Stromal cell of bone marrow (primary cell): ENCODE data around the gene EEF1G.
"Not testable (repeated sequence)": the region's sequence is repeated elsewhere in the genome, so short reads cannot be mapped to it uniquely, and the experiment has no call there.

Source experiments
- DNase-seq: peaks from one replicate; pipeline ENCODE4 v3.0.0-alpha.2; 2012; ENCODE audit warnings: low read depth

The EEF1G gene

DNA sequence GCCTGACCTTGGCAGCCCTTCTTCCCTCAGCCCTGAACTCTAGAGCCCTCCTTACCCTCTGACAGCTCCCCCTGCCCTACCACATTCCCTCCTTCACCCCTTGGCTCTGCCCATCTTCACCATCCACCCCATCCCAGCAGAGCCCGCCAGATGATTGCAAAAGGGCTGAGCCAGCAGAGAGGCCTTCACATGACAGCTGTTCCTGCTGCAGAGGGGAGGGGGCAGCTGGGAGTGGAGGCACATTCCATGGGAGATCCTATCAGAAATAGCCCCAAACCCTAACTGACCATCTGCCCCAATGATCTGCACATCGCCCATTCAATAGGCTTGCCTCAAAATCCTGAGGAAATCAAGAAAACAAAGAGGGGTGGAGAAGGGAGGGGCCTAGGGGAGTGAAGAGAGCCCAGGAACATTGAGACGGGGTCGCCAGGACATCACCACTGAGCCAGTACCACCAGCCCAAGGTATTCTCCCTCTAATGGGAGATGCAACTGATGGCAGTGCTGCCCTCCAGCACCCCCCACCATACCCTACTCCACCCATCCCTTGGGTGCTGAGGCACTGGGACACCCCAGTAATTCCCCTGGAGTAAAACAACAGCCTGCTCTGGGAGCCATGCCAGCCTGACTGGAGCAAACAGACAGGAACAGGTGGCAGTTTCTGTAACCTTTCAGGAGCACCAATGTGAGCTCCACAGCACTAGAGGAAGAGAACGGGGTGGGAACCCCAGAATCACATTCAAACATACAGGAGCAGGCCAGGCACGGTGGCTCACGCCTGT, 19.1 kb downstream of the EEF1G start:
- no peak for DNase-seq

DNA sequence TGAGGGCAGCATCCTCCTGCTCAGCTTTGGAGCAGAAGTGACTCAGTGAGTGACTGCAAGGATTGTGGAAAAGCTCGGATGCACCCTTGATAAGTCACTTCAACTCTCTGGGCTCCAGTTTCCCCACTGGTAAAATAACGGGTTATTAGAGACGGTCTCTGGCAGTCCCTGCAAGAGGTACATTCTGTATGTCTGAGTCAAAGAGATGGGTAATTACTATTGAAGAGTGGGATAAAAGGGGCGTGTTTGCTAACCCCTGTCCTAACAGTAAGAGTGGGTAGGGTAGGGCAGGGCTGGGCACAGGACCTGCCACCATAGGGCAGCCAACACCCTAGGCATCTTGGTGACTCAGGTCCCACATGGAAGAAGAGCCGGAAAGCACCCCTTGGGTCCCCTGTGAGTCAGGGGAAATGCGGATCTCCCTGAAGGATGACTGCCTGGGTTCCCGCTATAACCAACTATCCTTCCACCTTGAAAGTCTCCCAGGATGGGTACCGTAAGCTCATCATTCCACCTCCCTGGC, 19.8 kb downstream of the EEF1G start:
- DNase-seq, result peak; percentile 83

DNA sequence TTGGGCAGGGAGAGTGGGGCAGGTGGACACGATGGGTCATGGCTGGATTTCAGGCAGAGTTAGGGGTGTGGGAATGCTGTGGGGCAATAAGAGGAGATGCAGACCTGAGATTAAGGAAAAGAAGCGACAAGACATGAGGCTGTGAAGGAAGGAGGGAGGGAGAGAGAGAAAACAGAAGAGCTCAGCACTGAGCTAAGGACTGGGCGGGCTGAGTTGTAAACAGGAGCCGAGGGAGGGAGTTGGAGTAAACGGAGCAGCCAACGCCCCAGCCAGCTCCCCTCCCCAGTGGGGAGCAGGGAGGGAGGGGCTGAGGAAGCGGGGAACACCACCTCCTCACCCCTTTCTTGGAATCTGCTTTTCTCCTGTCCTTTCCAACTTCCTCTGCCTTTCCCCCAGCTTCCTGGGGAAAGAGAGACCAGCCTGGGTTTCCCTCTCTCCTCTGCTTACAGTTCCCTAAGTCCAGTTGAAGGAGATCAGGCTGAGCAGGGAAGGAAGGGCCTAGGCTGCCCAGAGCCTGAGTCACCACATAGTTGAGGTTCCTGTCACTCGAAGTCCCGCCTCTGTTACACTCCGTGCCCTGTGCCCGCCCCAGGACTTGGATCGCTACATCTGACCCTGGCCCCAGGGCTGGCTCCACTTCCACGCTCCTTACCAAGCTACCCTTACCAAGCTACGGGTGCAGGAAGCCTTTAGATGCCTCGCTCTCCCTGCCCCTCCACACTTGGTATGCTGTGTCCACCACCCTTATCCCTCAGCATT, 20.4 kb downstream of the EEF1G start:
- DNase-seq, result peak; percentile 94

DNA sequence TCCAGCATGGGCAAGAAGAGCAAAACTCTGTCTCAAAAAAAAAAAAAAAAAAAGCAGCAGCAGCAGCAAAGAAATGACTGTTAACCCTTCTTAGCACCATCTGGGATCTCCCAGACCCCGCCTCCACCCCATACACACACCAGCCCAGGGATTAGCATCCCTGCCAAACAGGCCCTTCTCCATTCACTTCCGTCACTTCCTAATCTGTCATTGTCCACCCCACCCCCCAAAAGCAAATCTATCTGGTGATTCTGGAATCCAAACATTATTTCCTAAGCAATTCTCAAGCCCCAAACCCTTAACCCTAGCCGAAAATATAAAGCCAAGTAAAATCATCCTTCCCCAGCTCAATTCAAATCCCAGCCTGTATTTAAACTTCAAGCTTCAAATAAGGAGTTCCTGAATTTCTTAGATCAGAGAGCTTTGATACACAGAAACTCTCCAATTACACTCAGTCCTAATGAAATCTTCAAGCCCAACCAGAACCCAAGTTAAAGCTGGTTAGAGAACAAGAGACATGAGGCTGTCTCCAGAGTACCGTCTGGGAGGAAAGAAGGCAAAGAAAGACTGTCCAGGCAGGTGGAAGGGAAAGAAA, 21.1 kb downstream of the EEF1G start:
- no peak for DNase-seq

DNA sequence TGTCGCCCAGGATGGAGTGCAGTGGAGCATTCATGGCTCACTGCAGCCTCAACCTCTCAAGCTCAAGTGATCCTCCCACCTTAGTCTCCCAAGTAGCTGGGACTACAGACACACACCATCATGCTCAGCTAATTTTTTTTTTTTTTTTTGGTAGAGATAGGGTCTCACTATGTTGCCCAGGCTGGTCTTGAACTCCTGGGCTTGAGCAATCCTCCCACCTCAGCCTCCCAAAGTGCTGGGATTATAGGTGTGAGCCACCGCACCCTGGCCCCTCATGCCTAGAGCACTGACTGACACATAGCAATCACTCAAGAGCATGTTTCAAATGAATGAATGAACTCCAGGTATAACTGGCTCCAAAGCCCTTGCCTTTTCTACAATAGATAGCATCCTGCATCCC, 23.2 kb downstream of the EEF1G start:
- DNase-seq, result not testable (repeated sequence)

DNA sequence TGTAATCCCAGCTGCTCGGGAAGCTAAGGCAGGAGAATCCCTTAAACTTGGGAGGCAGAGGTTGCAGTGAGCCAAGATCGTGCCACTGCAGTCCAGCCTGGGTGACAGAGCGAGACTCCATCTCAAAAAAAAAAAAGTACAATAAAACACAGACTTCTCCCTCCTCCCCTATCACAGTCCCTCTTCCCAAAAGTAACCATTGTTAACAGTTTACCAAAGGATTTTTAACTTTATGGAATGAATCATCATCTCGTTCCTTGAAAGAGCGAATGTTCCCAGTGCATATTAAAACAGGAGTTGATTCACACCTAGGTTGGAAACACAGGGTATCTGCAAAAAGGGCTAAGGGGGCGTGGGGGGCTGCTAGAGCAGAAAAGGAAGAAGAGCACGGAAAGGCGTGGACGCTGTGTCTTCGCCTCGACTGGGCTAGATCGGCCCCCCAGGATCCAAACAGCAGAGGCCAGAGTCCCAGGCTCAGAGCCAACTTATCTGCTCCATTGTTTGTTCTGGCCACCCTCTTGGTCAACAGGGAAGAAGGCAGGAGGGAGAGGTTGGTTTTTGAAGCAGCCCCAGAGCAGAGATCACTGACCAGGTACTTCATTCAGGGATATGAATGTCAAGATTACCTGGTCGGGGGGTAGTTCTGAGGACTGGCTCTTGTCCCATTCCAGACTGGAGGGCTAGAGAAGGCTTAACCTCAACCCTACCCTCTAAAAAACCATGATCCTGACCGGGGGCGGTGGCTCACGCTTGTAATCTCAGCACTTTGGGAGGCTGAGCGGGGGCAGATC, 25.0 kb downstream of the EEF1G start:
- DNase-seq, result no peak

DNA sequence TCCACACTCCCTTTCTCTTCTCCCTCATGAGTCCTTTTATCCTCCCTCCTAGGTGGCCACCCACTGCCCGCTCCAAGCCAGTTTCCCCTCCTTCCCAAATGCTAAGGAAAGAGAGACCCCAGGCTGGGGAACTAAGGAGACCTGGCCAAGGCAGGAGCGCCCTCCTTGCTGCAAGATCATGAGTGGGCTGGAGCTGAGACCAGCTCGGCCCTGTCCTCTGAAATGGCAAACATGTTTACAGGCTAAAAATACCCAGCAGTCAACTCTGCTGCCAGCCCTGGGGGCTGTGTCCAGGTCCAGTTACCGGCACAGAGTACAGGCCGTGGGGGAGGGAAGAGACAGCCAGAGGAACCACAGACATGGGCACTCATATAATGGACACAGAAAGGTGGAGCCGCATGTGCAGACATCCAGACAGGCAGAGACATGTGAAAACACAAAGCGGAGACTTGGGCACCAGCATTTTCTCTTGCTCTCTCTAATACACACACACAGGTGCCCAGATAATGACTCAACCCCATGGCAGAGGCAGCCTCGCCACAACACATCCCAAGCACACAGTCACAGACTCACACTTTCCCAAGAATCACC, 25.9 kb downstream of the EEF1G start:
- no peak for DNase-seq

DNA sequence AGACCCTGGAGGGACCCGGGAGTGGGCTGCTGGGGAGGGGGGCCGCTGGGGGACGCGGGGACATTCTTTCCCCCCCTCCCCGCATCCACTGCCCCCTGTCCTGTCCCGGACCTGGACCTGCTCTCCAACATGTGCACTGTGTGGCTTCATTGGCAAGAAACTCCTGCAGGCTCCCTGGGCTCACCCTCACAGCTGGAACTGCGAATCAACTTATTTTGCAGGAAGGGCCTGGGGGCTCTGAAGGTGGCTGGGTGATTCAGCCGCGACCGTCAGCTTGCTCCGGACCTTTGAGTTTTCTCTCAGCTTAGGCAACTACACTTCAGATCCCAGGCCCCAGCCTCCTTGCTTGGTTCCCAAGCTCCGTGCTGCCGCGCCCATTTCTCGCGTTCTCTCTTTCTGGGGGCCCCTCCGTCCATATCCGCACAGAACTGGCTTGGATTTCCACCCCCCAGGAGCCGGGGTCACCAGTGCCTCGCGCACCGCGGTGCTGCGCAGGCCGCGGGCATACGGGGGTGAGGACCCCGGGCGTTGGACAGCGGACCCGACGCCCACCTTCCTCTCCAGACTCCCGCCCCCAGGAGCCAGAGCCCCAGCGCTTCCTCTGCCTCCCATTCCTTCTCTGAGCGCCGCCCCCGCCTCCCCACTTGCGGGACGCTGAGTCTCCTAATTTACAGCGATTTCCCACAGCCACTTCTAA, 26.6 kb downstream of the EEF1G start:
- DNase-seq, result no peak

DNA sequence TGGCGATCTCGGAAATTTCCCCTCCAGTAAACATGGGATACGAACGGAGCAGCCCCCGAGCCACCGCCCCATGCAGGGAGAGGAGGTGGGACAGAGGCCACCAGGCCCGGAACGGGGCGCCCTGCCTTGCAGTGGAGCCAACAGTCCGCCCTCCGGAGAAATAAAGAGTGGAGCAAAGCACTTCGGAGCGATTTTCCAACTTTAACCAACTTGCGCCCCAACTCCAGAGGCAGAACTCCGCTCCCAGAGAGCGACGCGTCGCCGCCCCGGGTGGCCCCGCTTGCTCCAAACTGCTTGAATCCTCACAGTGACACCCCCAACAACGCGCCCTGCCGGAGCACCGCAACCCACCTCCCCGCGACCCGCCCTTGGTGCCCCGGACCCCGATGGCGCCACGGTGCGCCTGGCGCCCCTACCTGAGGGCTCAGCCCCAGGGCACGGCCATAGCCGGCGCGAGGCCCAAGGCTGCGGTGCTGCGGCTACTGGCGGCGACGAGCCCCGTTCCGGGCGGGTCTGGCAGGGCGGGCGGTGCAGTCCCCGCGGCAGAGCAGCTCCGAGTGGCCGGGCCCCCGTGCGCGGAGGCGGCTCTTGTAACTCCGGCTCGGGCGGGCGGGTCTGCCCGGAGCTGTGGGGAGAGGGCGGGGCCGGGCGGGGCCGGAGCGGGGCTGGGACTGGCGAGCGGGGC, 27.3 kb downstream of the EEF1G start, which contains the start of gene AHNAK:
TSS of gene AHNAK (minus strand) at position 563 of the 685 bp plus-strand sequence. CDS start 10,708 bp downstream, outside the sequence.
- no peak for DNase-seq

DNA sequence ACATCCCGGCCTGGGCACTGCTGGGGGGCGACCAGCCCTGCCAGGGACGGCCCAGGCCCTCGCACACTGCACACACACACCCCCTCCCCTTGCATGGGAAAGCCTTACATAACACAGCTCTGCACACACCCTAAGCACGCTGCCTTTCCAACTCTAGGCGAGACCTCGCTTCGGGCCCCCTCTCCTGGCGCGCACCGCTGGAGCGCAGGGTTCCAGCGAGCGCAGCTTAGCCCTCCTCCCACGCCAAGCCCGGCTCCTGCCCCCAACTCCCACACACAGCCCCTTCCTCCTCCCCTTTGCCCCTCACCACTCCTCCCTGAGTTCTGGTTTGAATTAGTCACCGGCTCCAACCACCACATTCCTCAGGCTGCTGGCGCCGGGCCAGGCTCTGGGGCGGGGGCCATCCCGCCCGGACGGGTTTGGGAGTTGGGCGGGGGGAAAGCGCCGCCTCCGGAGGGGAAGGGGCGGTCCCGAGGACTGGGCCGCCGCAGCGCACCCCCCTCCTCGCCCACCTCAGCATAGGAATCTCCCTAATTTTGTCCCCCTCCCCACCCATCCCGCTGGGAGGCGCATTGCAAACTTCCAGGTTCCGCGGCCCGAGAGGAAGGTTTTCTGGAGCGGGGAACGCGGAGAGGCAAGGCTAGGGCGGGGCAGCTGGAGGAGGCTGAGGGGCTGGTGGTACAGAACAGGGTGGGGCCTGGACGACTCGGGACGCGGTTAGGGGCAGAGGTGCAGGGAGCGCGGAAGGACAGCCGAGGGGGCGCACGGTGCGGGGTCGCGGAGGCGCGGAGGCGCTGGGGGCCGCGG, 28.1 kb downstream of the EEF1G start:
- peak; percentile 85 for DNase-seq

DNA sequence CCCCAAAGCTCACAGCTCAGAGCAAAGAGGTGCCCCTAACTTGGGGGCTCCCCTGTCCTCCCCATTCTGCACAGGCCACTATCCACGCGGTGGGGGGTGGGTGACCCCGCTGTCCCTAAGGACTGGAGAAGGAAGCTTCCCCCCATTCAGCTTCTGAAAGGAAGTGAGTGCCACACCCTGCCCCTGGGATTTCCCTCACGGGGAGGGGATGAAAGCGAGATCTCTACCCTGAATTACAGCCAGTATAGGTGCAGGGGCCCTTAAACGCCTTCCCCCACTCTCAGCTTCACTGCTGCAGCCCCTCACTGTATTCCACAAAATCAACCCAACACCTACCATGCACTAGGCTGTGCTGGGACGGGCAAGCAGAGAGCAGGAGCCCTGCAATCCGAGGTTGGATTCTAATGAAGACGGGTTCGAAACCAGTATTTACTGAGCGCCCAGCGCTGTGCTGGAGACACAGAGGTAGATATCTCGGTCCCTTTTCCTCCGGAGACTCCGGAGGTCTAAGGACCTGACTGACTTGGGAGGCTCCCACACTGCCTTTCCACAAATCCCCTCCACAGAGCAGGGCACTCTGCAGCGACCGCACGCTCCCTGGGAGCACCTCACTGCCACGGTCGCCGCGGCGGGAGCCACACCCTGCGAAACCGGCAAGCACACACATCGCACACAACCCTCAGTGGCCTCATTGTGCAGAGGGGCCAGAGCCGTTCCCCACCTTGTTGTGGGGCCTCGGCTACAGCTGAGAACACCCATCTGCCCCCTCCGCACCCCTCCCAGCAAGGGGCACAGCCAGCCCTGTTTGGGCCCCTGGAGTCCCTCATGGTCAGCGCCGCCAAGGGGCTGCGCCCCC, 28.9 kb downstream of the EEF1G start:
- no peak for DNase-seq

DNA sequence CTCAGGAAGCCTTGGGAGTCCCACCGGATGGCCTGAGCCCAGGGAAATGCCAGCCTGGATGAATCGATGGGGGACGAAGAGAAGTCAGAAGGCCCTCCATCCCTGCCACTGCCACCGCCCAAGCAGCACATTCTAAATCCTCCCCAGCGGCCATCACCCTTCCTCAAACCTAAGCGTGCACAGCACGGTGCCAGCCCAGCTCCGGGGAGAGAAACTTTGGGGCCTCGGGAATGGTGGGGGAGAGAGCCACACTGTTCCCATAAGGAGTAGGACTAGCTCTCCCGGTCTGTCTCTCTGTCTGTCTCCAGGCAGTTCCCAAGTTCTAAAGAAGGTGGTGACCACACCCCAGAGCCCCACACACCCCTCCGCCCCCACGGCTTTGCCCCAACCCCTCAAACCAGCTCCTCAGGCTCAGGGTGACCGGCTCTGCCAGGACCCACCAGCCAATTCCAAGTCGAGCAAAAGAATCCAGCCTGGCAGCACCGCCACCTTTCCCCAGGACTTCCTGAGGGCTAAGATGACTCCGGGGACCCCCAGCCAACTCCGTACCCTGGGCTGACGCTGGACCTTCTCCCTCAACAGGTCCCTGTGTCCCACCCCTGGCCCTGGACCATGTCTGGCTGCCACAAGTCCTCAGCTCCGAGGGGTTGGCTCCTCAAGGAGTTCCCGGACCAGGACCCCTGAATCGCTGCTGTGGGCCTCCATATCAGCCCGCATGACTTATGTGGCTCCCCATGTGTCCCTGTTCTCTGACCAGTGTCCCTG, 29.8 kb downstream of the EEF1G start:
- DNase-seq, result no peak

DNA sequence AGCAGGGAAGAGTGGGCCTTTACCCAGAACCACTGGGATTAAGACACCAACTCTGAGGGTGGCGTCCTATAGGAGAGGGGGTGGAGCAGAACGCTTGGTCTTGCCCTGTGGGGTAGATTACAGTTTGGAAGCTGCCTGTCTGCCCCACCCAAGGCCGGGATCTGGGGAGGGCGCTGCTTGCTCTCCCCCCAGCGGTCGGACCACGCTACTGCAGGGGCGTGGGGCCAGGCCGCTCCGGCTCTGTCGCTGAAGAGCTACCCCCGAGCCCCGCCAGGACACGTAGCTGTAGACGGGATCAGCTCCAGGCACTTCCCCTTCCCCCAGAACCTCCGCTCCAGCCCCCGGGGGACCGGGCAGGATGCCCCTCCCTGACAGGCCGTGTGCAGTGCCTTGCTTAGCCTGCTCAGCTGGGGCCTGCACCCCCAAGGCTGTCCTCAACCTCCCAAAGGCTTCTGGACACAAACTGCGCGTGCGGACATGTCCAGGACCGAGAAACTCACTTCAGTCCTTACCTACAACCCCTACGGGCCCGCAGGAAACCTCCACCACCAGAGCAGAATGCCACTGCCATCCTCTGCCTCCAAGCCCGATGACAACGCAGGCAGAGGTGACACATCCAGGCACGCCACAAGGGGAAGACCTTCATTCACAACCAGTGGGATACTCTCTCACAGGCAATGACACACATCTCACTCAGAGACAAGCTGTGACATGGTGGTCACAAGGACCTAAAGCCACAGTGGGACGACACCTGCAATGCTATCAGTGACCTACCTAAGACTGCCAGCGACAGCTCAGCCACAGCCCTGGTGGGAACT, 30.7 kb downstream of the EEF1G start:
- peak; percentile 68 for DNase-seq

DNA sequence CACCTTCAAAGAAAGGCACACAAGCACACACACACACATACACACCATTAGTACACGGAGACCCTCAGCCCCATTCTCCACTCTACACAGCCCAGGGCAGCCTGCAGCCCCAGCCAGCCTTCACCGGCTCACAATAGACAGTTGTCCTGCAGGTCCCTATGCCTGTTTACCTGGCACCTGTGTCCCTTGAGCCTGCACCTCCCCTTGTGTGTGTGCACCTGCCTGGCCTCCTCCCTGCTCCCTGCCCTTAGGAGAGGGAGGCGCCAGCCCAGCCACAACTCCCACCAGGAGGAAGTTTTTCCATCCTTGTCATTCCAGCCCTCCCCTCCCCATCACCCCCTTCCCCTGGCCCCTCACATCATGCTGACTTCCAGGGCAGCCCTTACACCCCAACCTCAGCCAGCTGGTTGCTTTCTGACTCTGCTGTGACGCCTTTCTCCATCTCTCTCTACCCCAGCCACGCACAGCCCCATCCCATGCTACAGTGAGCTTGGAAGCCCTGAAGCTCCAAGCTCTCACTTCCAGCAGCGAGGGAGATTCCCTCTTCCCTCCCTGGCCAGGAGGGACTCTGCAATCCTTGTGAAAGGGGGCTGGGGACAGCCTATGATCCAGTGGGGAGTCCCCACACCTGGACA, 31.5 kb downstream of the EEF1G start:
- DNase-seq, result no peak

DNA sequence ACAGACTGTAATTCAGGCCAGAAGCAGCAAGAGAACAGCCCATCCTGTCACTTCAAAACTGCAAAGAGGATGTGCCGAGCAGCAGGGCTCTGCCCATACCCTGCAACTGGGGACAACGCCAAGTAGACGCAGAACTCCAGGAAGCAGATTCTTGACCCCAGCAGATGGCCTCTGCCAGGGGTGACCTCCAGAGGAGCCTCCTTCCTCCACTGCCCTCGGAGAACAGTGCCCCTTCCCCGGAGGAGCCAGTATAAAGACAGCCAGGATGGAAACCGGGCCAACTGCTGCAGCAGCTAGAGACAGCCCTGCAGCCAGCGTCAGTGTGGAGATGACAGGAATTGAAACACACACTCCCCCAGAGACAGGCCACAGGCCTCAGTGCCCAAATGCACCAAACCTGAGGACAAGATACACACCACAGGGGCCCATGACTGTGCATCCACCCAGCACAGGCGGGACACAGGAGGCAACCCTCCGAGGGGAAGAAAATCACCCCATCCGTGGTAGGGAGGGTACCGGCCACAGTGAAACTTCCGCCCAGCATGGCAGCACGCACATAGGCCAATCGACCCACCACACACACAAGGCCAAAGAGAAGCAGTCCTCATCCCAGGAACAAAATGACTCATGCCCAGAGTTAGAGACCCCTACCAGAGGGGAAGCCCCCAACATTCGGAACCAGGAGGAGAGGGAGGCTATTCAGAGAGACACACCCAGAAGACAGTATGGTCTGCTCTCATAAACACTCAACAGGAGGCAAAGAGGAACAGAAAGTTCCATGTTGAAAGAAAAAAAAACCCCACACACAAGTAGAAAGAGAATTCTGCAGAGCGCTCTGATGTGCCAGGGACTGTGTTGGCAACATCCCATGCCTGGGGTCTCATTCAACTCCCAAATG, 32.6 kb downstream of the EEF1G start:
- no peak for DNase-seq
